ENCODE measurements around the gene NMUR2.

NMUR2 gene

GRCh38 chr5:152405145-152405544, at the start of gene NMUR2:
TSS of gene NMUR2 (minus strand) at chr5:152405279. CDS start at chr5:152405113, 166 bp downstream.
- DNase-seq (ENCODE audit: low read depth) = no peak

- DNase-seq (ENCODE audit: low read depth) = no peak
Observed at GRCh38 chr5:152443935-152444334, 38.9 kb upstream of the NMUR2 start.

GRCh38 chr5:152439791-152440190, 34.7 kb upstream of the NMUR2 start:
- no peak for DNase-seq (ENCODE audit: low read depth)

GRCh38 chr5:152437866-152438265, 32.8 kb upstream of the NMUR2 start:
- no peak for DNase-seq (ENCODE audit: low read depth)

- no peak for DNase-seq (ENCODE audit: low read depth)
Observed at GRCh38 chr5:152427721-152428120, 22.6 kb upstream of the NMUR2 start.

GRCh38 chr5:152425083-152425482, 20.0 kb upstream of the NMUR2 start:
- no peak for DNase-seq (ENCODE audit: low read depth)

GRCh38 chr5:152424501-152424900, 19.4 kb upstream of the NMUR2 start:
- no peak for DNase-seq (ENCODE audit: low read depth)

- no peak for DNase-seq (ENCODE audit: low read depth)
Observed at GRCh38 chr5:152422081-152422480, 17.0 kb upstream of the NMUR2 start.

- DNase-seq (ENCODE audit: low read depth) = no peak
Observed at GRCh38 chr5:152412129-152412528, 7.0 kb upstream of the NMUR2 start.

GRCh38 chr5:152406082-152406481, 1.0 kb upstream of the NMUR2 start:
- no peak for DNase-seq (ENCODE audit: low read depth)

GRCh38 chr5:152404494-152404893, 585 bp downstream of the NMUR2 start:
- DNase-seq (ENCODE audit: low read depth) = no peak

GRCh38 chr5:152403046-152403445, 2.0 kb downstream of the NMUR2 start:
- DNase-seq (ENCODE audit: low read depth) = no peak

GRCh38 chr5:152400846-152401245, 4.2 kb downstream of the NMUR2 start:
- DNase-seq (ENCODE audit: low read depth) = no peak

- DNase-seq (ENCODE audit: low read depth) = no peak
Observed at GRCh38 chr5:152397581-152397980, 7.5 kb downstream of the NMUR2 start.

GRCh38 chr5:152393441-152393840, 11.6 kb downstream of the NMUR2 start:
- DNase-seq (ENCODE audit: low read depth) = no peak

GRCh38 chr5:152389208-152389849, 15.8 kb downstream of the NMUR2 start:
- DNase-seq (ENCODE audit: low read depth) = no peak

GRCh38 chr5:152388610-152389009, 16.5 kb downstream of the NMUR2 start:
- DNase-seq (ENCODE audit: low read depth) = no peak

- DNase-seq (ENCODE audit: low read depth) = no peak
Observed at GRCh38 chr5:152380415-152381123, 24.5 kb downstream of the NMUR2 start.

GRCh38 chr5:152379331-152379730, 25.7 kb downstream of the NMUR2 start:
- DNase-seq (ENCODE audit: low read depth) = no peak

GRCh38 chr5:152378730-152379129, 26.3 kb downstream of the NMUR2 start:
- DNase-seq (ENCODE audit: low read depth) = no peak

GRCh38 chr5:152376886-152377285, 28.2 kb downstream of the NMUR2 start:
- DNase-seq (ENCODE audit: low read depth) = no peak

- no peak for DNase-seq (ENCODE audit: low read depth)
Observed at GRCh38 chr5:152374711-152375275, 30.3 kb downstream of the NMUR2 start.

- DNase-seq (ENCODE audit: low read depth) = no peak
Observed at GRCh38 chr5:152372875-152373274, 32.2 kb downstream of the NMUR2 start.

All from activated T-cell treated with anti-CD3 and anti-CD28 coated beads for 48 hours (primary cell).